Heart right ventricle (tissue), 16 donors: ENCODE results near the gene NT5M. TPM values are rescaled to one million over a fixed set of nuclear protein-coding genes. Genes with fewer than 3 reads are reported as not detected.

ENCODE experiments used
- ATAC-seq, 8 donors: fragments of 200-7000 bp; cut with Tn5 transposase; one replicate each; pipeline ENCODE4 v1.9.1; 2020; ENCODE audit warnings: mild to moderate bottlenecking in 8 of 8, moderate library complexity in 8 of 8, moderate number of reproducible peaks in 1 of 8
- DNase-seq, 2 donors: peaks; one replicate each; pipeline ENCODE4 v3.0.0-alpha.2; 2020
- H3K27ac ChIP-seq, 10 donors: fragments of 200-600 bp; sonication (generic) in 2 of 10; one replicate each; pipeline versions ENCODE4 v1.5.0 to v1.8.0; 2020 to 2022; ENCODE audit warnings: mild to moderate bottlenecking in 3 of 10
- H3K27me3 ChIP-seq, 7 donors: fragments of 200-600 bp; one replicate each; pipeline ENCODE4 v1.8.0; 2021 to 2022; ENCODE audit warnings: mild to moderate bottlenecking in 2 of 7
- H3K36me3 ChIP-seq, 9 donors: fragments of 200-600 bp; sonication (generic) in 1 of 9; one replicate each; pipeline versions ENCODE4 v1.5.0 to v1.8.0; 2020 to 2022; ENCODE audit warnings: mild to moderate bottlenecking in 2 of 9
- H3K4me1 ChIP-seq, 9 donors: fragments of 200-600 bp; sonication (generic) in 1 of 9; one replicate each; pipeline versions ENCODE4 v1.5.0 to v1.8.0; 2020 to 2022; ENCODE audit warnings: mild to moderate bottlenecking in 4 of 9
- H3K4me3 ChIP-seq, 10 donors: fragments of 200-600 bp; sonication (generic) in 2 of 10; one replicate each; pipeline versions ENCODE4 v1.5.0 to v1.8.0; 2020 to 2022; ENCODE audit warnings: mild to moderate bottlenecking in 7 of 10, moderate library complexity in 2 of 10
- H3K9me3 ChIP-seq, 11 donors: fragments of 200-600 bp in 10 of 11; sonication (generic) in 2 of 11; one replicate each; pipeline versions ENCODE4 v1.5.0 to v1.8.0; 2013 to 2022; ENCODE audit warnings: mild to moderate bottlenecking in 2 of 11, control low read depth in 1 of 11, moderate library complexity in 1 of 11
- WGBS, 2 donors: extraction: QIAGEN DNeasy Blood & Tissue Kit; methylation state at CpG; one replicate each; pipeline ENCODE4 v1.1.7; 2013; ENCODE audit warnings: inconsistent platforms in 1 of 2; 5-methylcytosine and 5-hydroxymethylcytosine counted together
- intact Hi-C, 10 donors: fragments of 100-400 bp; cut with DNase I; formaldehyde crosslinking; loops; one replicate each; pipeline versions ENCODE4 v1.11.1 to v1.14.2; 2022
- polyA plus RNA-seq, 2 donors: library from polyadenylated mRNA; stranded (reverse); fragments of 200-250 nt; gene quantifications; one replicate each; pipeline ENCODE4 v1.2.3, GENCODE V29; 2013
- total RNA-seq, 10 donors: library from RNA; stranded (reverse); fragmentation: NEBNext Ultra II Directional in 3 of 10; extraction: Animal tissue kit (Norgen Biotek cat#: 25700) in 3 of 10; gene quantifications; one replicate each; pipeline versions ENCODE4 v1.2.1 to v1.2.4, GENCODE V29; 2021 to 2023
- TF ChIP-seq, protein P1 (sequence below), 9 donors: fragments of 200-600 bp; sonication (generic) in 2 of 9; IDR thresholded peaks; one replicate each; pipeline versions ENCODE4 v1.5.0 to v1.8.0; 2021 to 2022; ENCODE audit warnings: antibody characterized with exemption in 9 of 9, mild to moderate bottlenecking in 5 of 9, moderate library complexity in 1 of 9
- donor health status: Arrhythmogenic right ventricular cardiomyopathy.
- donor health status: ischemic (EF 13 %, LVEDD 7.1; RV severe dilation, severe dysfunction).
- donor health status: healthy with polysubstance abuse.
- donor health status: DM: no; HTN: yes; CAD: no.
- donor health status: DM: no; HTN: no; CAD: no.
- donor health status: ischemic (EF 25% LVEDD 6.9; RV normal size, moderate dysfunction).
- donor health status: ischemic (EF 25% LVEDD 5.7; RV mildly dilated, moderate dysfunction).
- donor health status: healthy.
- donor health status: DM: yes; HTN: yes; CAD: no.
- donor health status: Ischemic cardiomyopathy.
- donor health status: ischemic (EF 35%, LVEDD 5.7; RV mildly dilated, moderate dysfunction).
- donor health status: nonischemic (EF 11% LVEDD 7.7; RV severe dilation, severe dysfunction).
- donor health status: DM: yes; HTN: yes; CAD: no.
- donor health status: PGD.
- donor health status: ischemic (EF 29% LVEDD 5.4; RV normal size, mild dysfunction).
- donor health status: nonischemic (EF 23%, LVEDD 6.1; RV moderate dilation, normal function).

NT5M gene
- total and polyA plus RNA-seq, 12 donors, result 4.9 to 15.8 (median 9.8) TPM

DNA sequence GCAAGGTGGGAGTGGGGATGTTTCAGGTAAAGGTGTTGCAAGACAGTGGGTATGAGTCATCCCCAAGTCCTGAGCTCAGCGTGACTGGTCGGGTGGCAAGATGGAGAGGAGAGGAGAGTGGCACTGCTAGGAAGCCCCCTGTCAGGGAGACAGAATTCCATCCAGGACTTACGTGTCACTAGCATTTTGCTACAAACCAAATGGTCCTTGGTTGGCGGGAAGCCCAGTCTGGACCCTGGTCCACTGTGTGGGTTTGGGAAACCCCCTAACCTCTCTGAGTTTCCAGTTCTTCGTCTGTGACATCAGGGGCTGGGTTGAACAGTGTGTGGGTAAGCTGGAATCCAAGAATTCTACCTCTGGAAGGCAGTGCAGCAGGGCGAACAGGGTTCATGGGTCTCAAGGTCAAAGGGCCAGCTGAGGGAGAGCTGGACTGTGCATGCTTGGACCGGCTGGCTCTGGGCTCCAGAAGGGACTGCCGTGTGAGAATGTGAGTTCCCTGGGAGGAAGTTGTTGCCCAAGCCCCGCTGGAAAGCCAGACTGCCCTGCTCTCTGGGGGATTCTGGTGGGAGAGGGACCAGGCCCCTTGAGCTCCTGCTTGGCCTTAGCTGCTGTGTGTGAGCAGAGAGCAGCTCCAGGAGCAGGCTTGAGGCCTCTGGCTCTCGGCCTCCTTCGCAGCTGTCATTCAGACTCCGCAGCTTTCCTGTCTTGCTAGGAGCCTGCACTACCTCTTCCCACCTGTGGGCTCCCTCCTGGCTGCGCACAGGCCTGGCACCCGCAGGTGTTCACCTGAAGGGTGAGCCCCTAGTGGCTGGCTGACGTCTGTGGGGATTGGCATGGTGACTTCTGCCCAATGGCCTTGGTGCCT, 84.6 kb downstream of the NT5M start:
- intact Hi-C loops, result no loop called here
- WGBS, 2 donors, result 63 to 77% methylated on average over 15 of the region's 15 CpGs
- no peak overlapping the region for H3K4me3 ChIP-seq
- peaks cover 0 to 25% (median 5%) of the 10 kb centered on the region in 9 donors for H3K4me1 ChIP-seq
- peak overlapping the region in 5 of 10 donors; percentile 16 to 40 (median 22) for H3K27ac ChIP-seq
- TF ChIP-seq, protein P1, sequence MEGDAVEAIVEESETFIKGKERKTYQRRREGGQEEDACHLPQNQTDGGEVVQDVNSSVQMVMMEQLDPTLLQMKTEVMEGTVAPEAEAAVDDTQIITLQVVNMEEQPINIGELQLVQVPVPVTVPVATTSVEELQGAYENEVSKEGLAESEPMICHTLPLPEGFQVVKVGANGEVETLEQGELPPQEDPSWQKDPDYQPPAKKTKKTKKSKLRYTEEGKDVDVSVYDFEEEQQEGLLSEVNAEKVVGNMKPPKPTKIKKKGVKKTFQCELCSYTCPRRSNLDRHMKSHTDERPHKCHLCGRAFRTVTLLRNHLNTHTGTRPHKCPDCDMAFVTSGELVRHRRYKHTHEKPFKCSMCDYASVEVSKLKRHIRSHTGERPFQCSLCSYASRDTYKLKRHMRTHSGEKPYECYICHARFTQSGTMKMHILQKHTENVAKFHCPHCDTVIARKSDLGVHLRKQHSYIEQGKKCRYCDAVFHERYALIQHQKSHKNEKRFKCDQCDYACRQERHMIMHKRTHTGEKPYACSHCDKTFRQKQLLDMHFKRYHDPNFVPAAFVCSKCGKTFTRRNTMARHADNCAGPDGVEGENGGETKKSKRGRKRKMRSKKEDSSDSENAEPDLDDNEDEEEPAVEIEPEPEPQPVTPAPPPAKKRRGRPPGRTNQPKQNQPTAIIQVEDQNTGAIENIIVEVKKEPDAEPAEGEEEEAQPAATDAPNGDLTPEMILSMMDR (IDR thresholded peaks at IDR 0.05), result peak in 1 of 9 donors; percentile 30
- peak in 1 of 2 donors; percentile 35 for DNase-seq
- H3K36me3 ChIP-seq, result no peaks in the 10 kb centered on the region
- H3K27me3 ChIP-seq, result no peaks in the 10 kb centered on the region
- no peaks in the 10 kb centered on the region for H3K9me3 ChIP-seq
- peak in 4 of 8 donors; percentile 9 to 34 (median 16) for ATAC-seq

DNA sequence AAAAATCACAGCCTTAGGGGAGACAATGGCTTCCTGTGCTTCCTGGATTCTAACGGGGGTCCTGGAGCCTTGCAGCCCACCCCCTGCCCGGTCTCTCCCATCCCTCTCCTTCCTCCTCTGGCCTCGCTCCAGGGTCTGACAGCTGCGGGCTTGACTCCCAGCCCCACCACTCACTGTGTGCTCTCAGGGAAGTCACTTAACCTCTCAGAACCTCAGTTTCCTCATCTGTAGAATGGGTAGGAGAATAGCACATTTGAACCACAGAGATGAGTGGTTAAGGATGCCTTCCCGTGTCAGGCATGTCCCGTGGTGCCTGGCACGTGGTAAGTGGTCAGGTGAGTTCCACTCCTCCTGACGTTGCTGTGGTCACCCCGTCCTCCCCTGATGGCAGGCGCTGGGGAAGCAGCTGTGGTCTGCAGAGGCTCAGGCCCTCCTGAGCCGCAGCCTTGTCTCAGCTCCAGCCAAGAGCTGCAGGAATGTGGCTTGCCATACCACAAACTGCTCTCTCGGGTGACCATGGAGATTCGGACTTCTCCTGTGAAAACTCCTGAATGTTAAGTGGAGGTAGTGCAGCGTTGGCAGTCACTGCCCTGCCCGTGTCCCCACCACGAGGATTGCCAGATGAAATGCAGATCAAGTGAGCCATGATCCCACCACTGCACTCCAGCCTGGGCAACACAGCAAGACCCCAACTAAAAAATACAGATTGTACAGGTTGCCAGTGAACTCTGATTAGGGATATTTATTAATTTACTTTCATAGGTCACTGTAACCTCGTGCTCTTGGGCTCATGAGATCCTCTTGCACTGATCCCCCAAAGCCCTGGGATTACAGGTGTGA, 85.7 kb downstream of the NT5M start:
- 81 to 82% methylated on average over 17 of the region's 17 CpGs for WGBS, 2 donors
- Histone ChIP-seq H3K4me1 (peaks cover 0 to 25% (median 5%) of the 10 kb centered on the region in 9 donors), H3K27me3 (no peaks in the 10 kb centered on the region), H3K27ac (peak overlapping the region in 4 of 10 donors; percentile 16 to 38 (median 22)), H3K36me3 (no peaks in the 10 kb centered on the region), H3K9me3 (no peaks in the 10 kb centered on the region), H3K4me3 (no peak overlapping the region)
- intact Hi-C loops, result no loop called here
- TF ChIP-seq, protein P1 (IDR thresholded peaks at IDR 0.05), result no peak
- no peak for ATAC-seq
- no peak for DNase-seq

DNA sequence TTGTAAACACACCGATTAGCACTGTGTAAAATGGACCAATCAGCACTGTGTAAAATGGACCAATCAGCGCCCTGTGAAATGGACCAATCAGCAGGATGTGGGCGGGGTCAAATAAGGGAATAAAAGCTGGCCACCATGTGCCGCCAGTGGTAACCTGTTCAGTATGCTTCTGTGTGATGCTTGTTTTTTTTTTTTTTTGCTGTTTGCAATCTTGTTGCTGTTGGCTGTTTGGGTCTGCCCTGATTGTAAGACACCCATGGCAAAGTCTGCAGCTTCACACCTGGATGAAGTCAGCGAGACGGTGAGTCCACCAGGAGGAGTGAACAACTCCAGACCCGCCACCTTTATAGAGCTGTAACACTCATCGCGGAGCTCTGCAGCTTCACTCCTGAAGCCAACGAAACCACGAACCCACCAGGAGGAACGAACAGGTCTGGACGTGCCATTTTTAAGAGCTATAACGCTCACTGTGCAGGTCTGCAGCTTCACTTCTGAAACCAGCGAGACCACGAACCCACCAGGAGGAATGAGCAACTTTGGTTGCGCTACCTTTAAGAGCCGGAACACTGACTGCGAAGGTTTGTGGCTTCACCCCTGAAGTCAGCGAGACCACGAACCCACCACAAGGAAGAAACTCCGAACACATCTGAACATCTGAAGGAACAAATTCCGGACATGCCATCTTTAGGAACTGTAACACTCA, 88.6 kb downstream of the NT5M start:
- H3K9me3 ChIP-seq, result peaks cover 0 to 6% (median 0%) of the 10 kb centered on the region in 11 donors
- intact Hi-C loops, result no loop called here
- peaks cover 0 to 14% (median 5%) of the 10 kb centered on the region in 9 donors for H3K4me1 ChIP-seq
- DNase-seq, result no peak
- no peaks in the 10 kb centered on the region for H3K27me3 ChIP-seq
- no peak for ATAC-seq
- WGBS, 2 donors, result 90% methylated on average over 23 of the region's 23 CpGs
- H3K27ac ChIP-seq, result no peak overlapping the region
- H3K4me3 ChIP-seq, result peak overlapping the region in 1 of 10 donors; percentile 18
- H3K36me3 ChIP-seq, result no peaks in the 10 kb centered on the region
- TF ChIP-seq, protein P1 (IDR thresholded peaks at IDR 0.05), result no peak

DNA sequence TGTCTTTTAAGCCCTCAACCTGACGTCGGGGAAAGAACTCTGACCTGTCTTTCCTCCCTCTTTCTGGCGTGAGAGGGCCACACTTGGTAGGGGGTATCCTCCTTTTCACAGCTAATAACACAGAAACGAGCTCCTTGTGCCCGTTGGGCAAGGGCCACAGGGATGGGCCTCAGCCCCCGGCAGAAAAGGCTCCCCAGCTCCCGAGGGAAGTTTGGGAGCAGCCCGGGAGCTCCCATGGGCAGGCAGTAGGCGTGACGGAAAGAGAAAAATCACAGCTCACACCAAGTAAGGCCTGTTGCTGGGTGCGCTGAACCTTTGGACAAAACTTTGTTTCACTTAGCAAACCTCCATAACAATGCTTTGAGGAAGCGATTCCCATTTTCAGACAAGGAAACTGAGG, 90.8 kb downstream of the NT5M start:
- H3K4me1 ChIP-seq, result peaks cover 0 to 7% (median 0%) of the 10 kb centered on the region in 9 donors
- no peaks in the 10 kb centered on the region for H3K36me3 ChIP-seq
- ATAC-seq (no peak), DNase-seq (no peak)
- TF ChIP-seq, protein P1 (IDR thresholded peaks at IDR 0.05), result no peak
- peaks cover 0 to 7% (median 0%) of the 10 kb centered on the region in 11 donors for H3K9me3 ChIP-seq
- intact Hi-C loops, result no loop called here
- 78 to 81% methylated on average over 12 of the region's 12 CpGs for WGBS, 2 donors
- no peaks in the 10 kb centered on the region for H3K27me3 ChIP-seq
- H3K4me3 ChIP-seq, result no peak overlapping the region
- H3K27ac ChIP-seq, result no peak overlapping the region
